ENCODE results near the gene ICAM1.

ICAM1 gene

DNA sequence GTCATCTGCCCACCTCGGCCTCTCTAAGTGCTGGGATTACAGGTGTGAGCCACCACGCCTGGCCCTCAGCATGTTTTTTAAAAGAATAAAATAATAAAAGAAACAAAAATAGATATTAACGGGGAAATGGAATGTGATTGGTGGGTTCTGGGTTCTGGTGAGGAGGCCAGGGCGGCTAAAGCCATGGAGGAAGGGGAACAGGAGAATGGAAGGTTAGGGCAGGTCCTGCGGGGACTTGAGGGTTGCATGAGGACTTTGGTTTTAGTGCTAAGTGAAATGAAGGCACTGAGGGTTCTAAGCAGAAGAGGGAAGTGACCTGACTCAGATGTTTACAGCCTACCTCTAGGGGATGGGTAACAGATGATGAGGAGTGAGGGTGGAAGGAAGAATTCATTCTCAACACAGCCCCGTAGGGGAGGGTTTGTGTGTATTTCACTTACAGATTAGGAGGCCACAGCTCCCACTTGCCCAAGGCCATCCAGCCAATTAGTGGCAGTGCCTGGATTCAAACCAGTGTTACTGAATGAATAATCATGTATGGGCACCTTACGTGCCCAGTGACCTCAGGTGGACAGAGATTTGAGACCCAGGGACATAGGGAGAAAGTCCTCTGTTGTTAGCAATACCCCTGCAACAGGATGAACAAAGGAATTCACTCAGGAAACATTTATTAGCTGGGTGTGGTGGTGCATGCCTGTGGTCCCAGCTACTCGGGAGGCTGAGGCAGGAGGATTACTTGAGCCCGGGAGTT, 25.6 kb upstream of the ICAM1 start:
- H3K27me3 ChIP-seq (ENCODE audit: control insufficient read depth, insufficient read depth, low read length) = no peaks in the 10 kb centered on the region
- no peaks in the 10 kb centered on the region for H3K4me1 ChIP-seq (ENCODE audit: control insufficient read depth, insufficient read depth, low read length)
- no peaks in the 10 kb centered on the region for H3K9me3 ChIP-seq (replicated peaks; ENCODE audit: low read length)
- H3K4me2 ChIP-seq (ENCODE audit: low read length) = no peak overlapping the region
- H3K4me3 ChIP-seq (ENCODE audit: low read length) = no peak overlapping the region
- H3K9ac ChIP-seq (ENCODE audit: low read depth, low read length) = no peak overlapping the region
- H3K36me3 ChIP-seq (ENCODE audit: insufficient read depth, low read length) = no peaks in the 10 kb centered on the region

DNA sequence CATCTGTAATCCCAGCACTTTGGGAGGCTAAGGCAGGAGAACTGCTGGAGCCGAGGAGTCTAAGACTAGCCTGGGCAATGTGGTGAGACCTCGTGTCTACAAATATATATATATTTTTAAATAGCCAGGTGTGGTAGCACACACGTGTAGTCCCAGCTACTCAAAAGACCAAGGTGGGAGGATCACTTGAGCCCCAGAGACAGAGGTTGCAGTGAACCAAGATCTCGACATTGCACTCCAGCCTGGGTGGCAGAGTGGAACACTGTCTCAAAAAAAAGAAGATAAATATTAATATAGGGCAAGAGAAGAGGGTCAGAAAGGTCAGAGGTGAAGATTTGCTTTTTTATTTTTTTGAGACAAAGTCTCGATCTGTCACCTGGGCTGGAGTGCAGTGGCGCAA, 24.4 kb upstream of the ICAM1 start:
- Histone ChIP-seq H3K36me3 (ENCODE audit: insufficient read depth, low read length) (no peaks in the 10 kb centered on the region), H3K27me3 (ENCODE audit: control insufficient read depth, insufficient read depth, low read length) (no peaks in the 10 kb centered on the region), H3K9ac (ENCODE audit: low read depth, low read length) (no peak overlapping the region), H3K9me3 (replicated peaks; ENCODE audit: low read length) (no peaks in the 10 kb centered on the region), H3K4me1 (ENCODE audit: control insufficient read depth, insufficient read depth, low read length) (no peaks in the 10 kb centered on the region), H3K4me2 (ENCODE audit: low read length) (no peak overlapping the region), H3K4me3 (ENCODE audit: low read length) (no peak overlapping the region)

DNA sequence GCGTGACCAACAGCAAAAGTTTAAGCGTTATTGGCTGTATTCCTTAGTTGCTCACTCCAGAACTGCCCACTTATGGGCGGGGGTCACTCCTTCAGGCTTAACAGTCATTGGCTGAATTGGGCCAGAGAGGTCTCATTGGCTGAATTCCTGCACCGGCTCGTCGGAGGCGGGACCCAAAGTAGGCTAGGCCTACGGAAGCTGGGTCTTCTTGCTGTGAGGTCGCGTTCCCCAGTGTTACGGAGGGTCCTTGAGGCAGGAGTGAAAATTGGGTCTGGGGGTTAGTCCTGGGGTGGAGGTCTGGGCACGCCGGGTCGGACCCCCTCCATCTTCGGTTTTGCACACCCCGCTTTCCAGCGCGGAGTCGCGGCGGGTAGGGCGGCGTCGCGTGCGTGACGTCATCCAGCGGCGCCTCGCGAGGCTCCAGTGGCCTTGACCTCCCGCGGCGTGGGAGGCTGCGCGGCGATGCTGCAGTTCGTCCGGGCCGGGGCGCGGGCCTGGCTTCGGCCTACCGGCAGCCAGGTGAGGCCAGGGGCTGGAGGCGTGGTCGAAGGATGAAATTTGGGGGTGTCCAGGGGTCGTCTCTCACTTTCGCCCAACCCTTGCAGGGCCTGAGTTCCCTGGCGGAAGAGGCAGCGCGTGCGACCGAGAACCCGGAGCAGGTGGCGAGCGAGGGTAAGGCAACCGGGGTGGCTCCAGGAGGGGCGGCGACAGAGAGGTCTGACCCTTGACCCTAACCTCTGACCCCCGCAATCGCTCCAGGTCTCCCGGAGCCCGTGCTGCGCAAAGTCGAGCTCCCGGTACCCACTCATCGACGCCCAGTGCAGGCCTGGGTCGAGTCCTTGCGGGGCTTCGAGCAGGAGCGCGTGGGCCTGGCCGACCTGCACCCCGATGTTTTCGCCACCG, 18.9 kb upstream of the ICAM1 start, which contains the start of gene MRPL4:
MRPL4 (plus strand) TSS at position 423 of the 903 bp plus-strand sequence; CDS start at position 463, 40 bp downstream.
- Histone ChIP-seq H3K4me2 (ENCODE audit: low read length) (peak within 1 kb of the TSS; percentile 96), H3K36me3 (ENCODE audit: insufficient read depth, low read length) (peaks cover 11% of the 10 kb centered on the region), H3K4me3 (ENCODE audit: low read length) (peak within 1 kb of the TSS; percentile 84), H3K4me1 (ENCODE audit: control insufficient read depth, insufficient read depth, low read length) (peaks cover 3% of the 10 kb centered on the region), H3K9me3 (replicated peaks; ENCODE audit: low read length) (no peaks in the 10 kb centered on the region), H3K27me3 (ENCODE audit: control insufficient read depth, insufficient read depth, low read length) (no peaks in the 10 kb centered on the region), H3K9ac (ENCODE audit: low read depth, low read length) (peak within 1 kb of the TSS; percentile 85)

DNA sequence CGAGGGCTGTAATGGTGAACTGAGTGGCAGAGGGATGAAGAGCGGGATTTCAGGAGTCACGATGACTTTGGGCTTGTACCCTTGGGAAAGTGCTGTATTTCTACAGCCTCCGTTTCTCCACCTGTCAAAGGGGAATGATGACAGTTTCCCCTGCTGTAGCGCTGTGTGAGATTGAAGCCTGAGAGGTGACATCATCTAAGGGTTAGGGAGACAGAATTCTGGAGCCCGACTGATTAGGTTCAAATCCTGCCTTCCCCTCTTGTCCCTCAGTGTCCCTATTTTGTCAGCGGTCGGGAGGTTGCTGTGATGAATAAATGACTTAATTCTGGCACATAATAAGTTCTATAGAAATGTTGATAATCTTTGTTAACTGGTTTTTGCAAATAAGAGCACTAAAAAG, 18.2 kb upstream of the ICAM1 start:
- Histone ChIP-seq H3K9ac (ENCODE audit: low read depth, low read length) (peak overlapping the region; percentile 85), H3K36me3 (ENCODE audit: insufficient read depth, low read length) (peaks cover 17% of the 10 kb centered on the region), H3K9me3 (replicated peaks; ENCODE audit: low read length) (no peaks in the 10 kb centered on the region), H3K4me1 (ENCODE audit: control insufficient read depth, insufficient read depth, low read length) (peaks cover 3% of the 10 kb centered on the region), H3K4me3 (ENCODE audit: low read length) (peak overlapping the region; percentile 84), H3K4me2 (ENCODE audit: low read length) (peak overlapping the region; percentile 96), H3K27me3 (ENCODE audit: control insufficient read depth, insufficient read depth, low read length) (no peaks in the 10 kb centered on the region)

DNA sequence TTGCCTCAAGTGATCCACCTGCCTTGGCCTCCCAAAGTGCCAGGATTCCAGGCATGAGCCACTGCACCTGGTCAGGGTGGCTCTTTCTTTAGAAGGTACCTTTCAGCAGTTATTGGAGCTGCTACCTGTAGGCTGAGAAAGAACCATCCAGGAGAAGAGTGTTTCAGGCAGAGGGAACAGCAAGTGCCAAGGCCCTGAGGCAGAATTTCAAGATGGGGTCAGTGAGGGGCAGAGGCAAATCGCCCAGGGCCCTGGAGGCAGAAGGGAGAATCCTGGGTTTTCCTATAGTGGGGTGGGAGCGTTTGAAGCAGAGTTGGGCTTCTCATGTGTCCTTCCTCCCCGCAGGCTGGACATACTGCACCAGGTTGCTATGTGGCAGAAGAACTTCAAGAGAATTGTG, 16.7 kb upstream of the ICAM1 start:
- H3K27me3 ChIP-seq (ENCODE audit: control insufficient read depth, insufficient read depth, low read length) = no peaks in the 10 kb centered on the region
- H3K36me3 ChIP-seq (ENCODE audit: insufficient read depth, low read length) = peaks cover 31% of the 10 kb centered on the region
- H3K9me3 ChIP-seq (replicated peaks; ENCODE audit: low read length) = no peaks in the 10 kb centered on the region

DNA sequence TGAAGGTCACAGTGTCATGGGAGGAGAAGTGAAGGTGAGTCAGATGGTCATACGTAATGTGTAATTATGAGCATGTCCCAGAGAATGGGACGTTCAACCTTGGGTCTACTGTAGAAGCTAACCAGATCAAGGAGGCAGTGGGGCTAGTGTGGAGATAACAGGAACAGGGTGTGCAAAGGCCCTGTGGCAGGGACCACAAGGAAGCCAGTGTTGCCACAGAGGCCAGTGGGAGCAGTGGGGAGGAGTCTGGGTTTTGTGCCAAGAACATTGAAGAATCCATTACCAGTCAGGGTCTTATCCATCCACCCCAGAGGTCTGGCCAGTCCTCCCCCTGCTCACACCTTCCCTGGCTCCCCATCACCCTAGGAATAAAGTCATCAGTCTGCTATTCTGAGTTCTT, 15.6 kb upstream of the ICAM1 start:
- Histone ChIP-seq H3K4me2 (ENCODE audit: low read length) (no peak overlapping the region), H3K27me3 (ENCODE audit: control insufficient read depth, insufficient read depth, low read length) (no peaks in the 10 kb centered on the region), H3K9me3 (replicated peaks; ENCODE audit: low read length) (no peaks in the 10 kb centered on the region), H3K4me1 (ENCODE audit: control insufficient read depth, insufficient read depth, low read length) (peaks cover 3% of the 10 kb centered on the region), H3K4me3 (ENCODE audit: low read length) (no peak overlapping the region), H3K9ac (ENCODE audit: low read depth, low read length) (no peak overlapping the region), H3K36me3 (ENCODE audit: insufficient read depth, low read length) (peaks cover 32% of the 10 kb centered on the region)

More for the DNA sequence above, 16.7 kb upstream of the ICAM1 start:
- Histone ChIP-seq H3K4me3 (ENCODE audit: low read length) (no peak overlapping the region), H3K9ac (ENCODE audit: low read depth, low read length) (no peak overlapping the region), H3K4me2 (ENCODE audit: low read length) (no peak overlapping the region), H3K4me1 (ENCODE audit: control insufficient read depth, insufficient read depth, low read length) (peaks cover 3% of the 10 kb centered on the region)

DNA sequence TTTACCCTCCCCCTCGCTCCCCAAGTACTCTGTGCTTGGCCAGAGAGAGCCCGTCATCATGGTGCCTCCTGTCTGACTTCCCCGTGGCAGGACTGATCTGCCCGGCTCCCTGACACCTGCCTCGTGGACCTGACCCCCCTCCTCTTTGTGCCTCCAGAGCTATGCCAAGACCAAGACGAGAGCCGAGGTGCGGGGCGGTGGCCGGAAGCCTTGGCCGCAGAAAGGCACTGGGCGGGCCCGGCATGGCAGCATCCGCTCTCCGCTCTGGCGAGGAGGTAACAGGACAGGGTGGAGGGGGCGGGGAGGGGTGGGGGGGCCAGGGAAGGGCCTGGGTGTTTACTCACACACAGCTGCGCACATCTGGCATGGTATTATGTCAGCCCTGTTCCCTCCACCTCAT, 14.4 kb upstream of the ICAM1 start:
- Histone ChIP-seq H3K4me2 (ENCODE audit: low read length) (no peak overlapping the region), H3K4me1 (ENCODE audit: control insufficient read depth, insufficient read depth, low read length) (peaks cover 3% of the 10 kb centered on the region), H3K4me3 (ENCODE audit: low read length) (no peak overlapping the region), H3K27me3 (ENCODE audit: control insufficient read depth, insufficient read depth, low read length) (no peaks in the 10 kb centered on the region), H3K36me3 (ENCODE audit: insufficient read depth, low read length) (peaks cover 32% of the 10 kb centered on the region), H3K9me3 (replicated peaks; ENCODE audit: low read length) (no peaks in the 10 kb centered on the region), H3K9ac (ENCODE audit: low read depth, low read length) (no peak overlapping the region)

DNA sequence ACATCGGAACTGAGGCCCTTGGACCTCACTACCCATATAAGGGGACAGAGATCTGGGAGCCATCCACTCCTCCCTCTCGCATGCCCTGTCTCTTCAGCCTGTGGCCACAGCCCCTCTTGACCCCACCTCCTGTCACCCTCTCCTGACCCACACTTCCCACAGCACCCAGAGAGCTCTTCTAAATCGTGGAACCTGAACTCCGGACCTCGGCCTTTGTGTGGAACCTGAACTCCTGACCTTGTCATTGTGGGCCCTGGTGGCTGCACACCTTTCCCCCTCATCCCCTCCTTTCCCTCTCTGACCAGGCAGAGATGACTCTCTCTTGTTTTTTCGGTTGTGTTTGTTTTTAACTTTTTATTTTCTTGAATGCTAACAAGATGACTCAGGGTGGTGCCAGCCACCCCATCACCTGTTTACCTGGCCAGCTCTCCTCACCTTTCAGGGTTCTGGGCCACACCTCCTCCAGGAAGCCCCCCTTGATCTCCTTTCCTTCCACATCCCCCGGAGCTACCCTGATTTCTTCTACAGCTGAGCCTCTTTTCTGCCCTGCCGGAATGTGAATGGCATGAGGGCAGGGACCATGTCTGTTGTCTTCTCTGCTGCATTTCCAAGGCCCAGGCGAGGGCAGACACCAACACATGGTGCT, 13.8 kb upstream of the ICAM1 start:
- H3K36me3 ChIP-seq (ENCODE audit: insufficient read depth, low read length) = peaks cover 32% of the 10 kb centered on the region
- H3K27me3 ChIP-seq (ENCODE audit: control insufficient read depth, insufficient read depth, low read length) = no peaks in the 10 kb centered on the region
- no peak overlapping the region for H3K4me2 ChIP-seq (ENCODE audit: low read length)
- no peak overlapping the region for H3K9ac ChIP-seq (ENCODE audit: low read depth, low read length)
- no peaks in the 10 kb centered on the region for H3K9me3 ChIP-seq (replicated peaks; ENCODE audit: low read length)
- H3K4me1 ChIP-seq (ENCODE audit: control insufficient read depth, insufficient read depth, low read length) = peaks cover 3% of the 10 kb centered on the region
- no peak overlapping the region for H3K4me3 ChIP-seq (ENCODE audit: low read length)

DNA sequence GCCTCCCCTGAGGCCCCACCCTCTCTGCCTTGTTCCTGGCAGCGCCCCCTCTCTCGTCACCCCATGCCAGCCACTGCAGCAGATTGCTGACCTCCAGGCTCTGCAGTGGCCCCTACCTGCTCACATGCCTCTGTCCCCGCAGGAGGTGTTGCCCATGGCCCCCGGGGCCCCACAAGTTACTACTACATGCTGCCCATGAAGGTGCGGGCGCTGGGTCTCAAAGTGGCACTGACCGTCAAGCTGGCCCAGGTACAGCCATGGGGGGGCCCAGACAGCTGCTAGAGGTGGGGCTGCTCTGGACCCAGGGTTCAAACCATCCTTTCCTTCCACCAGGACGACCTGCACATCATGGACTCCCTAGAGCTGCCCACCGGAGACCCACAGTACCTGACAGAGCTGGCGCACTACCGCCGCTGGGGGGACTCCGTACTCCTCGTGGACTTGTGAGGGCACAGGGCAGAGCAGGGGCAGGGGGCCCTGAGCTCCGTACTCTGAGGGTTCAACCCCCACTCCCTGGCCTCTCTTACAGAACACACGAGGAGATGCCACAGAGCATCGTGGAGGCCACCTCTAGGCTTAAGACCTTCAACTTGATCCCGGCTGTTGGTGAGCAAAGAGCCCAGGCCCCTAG, 12.7 kb upstream of the ICAM1 start:
- no peak overlapping the region for H3K9ac ChIP-seq (ENCODE audit: low read depth, low read length)
- no peaks in the 10 kb centered on the region for H3K27me3 ChIP-seq (ENCODE audit: control insufficient read depth, insufficient read depth, low read length)
- H3K9me3 ChIP-seq (replicated peaks; ENCODE audit: low read length) = no peaks in the 10 kb centered on the region
- no peaks in the 10 kb centered on the region for H3K4me1 ChIP-seq (ENCODE audit: control insufficient read depth, insufficient read depth, low read length)
- H3K36me3 ChIP-seq (ENCODE audit: insufficient read depth, low read length) = peaks cover 32% of the 10 kb centered on the region
- H3K4me2 ChIP-seq (ENCODE audit: low read length) = no peak overlapping the region
- no peak overlapping the region for H3K4me3 ChIP-seq (ENCODE audit: low read length)

DNA sequence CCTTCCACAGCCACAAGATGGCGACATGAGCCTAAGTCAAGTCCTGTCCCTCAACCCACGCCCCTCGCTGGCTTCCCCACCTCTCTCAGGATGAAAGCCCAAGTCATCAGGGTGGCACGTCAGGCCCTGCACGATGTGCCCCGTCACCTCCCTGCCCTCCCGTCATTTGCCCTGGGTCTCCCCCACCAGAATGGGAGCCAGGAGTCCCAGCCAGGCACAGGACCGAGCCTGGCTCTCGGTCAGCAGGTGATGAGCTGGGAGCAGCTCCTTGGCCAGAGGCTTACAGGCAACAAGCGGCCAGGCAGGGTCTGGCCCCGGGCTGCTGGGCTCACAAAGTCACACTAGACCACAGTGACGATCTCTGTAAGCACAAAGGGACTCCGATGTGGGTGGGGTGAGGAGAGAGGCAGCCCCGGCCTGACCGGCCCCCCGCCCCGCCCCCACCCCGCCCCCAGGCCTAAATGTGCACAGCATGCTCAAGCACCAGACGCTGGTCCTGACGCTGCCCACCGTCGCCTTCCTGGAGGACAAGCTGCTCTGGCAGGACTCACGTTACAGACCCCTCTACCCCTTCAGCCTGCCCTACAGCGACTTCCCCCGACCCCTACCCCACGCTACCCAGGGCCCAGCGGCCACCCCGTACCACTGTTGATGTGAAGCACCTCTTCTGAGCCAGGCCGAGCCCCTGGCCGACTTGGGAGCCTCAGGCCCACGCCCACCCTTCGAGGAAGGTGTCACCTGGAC, 11.6 kb upstream of the ICAM1 start:
- Histone ChIP-seq H3K4me1 (ENCODE audit: control insufficient read depth, insufficient read depth, low read length) (no peaks in the 10 kb centered on the region), H3K4me3 (ENCODE audit: low read length) (no peak overlapping the region), H3K9me3 (replicated peaks; ENCODE audit: low read length) (no peaks in the 10 kb centered on the region), H3K36me3 (ENCODE audit: insufficient read depth, low read length) (peaks cover 32% of the 10 kb centered on the region), H3K4me2 (ENCODE audit: low read length) (no peak overlapping the region), H3K9ac (ENCODE audit: low read depth, low read length) (no peak overlapping the region), H3K27me3 (ENCODE audit: control insufficient read depth, insufficient read depth, low read length) (no peaks in the 10 kb centered on the region)
